NCI-H82 treated with DMSO at 0.1 percent for 48 hours (cell line): ENCODE results near the gene RC3H2.
A peak's percentile ranks its signal among the peaks of the same experiment; 100 is the strongest.
"Not testable (repeated sequence)": the region's sequence is repeated elsewhere in the genome, so short reads cannot be mapped to it uniquely, and the experiment has no call there.

Experiments
- DNase-seq: peaks from one replicate; lab custom pipeline; 2025; ENCODE audit not compliant: unreplicated experiment; lab: John Stamatoyannopoulos, UW

The RC3H2 gene

GRCh38 chr9:122848256-122848943, 56.8 kb downstream of the RC3H2 start:
- DNase-seq, result no peak

DNA sequence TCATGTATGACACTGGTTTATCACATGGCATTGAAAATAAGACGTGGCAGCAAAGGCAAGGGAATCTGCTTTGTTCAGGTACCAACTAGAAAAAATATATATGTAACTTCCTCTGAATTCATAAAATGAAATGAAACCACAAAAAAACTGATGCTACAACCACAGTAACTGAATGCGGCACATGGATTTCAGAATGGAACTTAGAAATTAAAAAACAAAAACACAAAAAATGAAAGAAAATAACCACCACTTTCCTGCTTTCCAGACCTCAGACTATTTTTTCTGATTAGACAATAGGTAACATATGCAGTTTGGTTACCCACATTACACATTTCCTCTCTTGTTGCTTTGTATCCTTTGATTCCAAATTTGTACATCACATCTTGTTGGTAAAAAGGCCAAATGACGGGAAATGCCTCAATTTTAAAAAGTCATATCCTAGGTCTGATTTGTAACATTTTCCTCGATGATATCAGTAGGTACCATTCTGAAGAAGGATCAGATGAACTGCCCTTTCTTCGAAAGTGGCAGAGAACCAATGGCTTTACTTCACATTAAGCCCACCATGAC, 58.7 kb downstream of the RC3H2 start:
- no peak for DNase-seq

DNA sequence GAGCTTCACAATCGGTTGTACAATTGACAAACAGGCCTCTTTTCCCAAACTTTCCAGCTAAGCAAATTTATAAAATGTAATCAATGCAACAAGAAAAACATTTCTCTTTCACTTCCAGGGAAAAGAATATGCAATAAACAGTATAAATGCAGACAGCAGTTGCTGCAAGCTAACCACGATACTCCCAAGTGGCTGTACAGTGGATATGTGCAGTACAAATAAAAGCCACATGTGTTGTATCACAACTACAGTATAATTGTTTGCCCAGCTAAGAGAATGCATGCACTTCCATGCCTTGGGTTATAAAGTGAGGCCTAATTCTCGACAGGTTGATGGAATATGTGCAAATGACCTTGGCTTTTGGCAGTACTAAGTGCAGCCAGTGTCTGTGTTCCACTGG, 60.0 kb downstream of the RC3H2 start:
- DNase-seq, result no peak

DNA sequence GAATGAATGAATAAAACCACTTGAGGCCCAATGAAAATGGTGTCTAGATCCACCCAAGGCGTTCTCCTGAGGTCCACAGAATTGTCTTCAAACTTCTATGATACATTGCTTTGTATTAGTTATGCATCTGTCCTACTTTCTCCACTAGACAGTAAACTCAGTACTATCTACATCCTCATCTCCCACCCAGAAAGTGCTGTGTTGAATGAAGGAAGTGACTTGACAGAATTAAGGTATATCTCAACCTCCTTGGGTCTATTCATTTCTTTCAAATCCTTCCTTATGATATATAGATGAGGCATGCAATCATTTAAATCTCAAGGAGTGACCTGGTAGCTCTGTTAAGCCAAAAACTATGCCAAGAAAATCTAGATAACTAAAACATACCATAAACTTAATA, 61.0 kb downstream of the RC3H2 start:
- no peak for DNase-seq

DNA sequence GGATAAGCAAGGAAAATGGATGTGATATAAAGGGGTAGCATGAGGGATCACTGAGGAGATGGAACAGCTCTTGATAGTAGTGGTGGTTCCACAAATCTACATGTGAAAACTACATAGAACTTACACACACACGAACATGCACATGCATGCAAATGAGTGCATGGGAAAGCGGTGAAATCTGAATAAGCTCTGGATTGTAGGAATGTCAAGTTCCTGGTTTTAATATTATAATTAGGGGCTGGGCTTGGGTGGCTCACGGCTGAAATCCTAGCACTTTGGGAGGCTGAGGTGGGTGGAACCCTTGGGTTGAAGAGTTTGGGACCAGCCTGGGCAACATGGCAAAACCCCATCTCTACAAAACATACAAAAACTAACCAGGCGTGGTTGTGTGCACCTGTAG, 63.7 kb downstream of the RC3H2 start:
- DNase-seq, result no peak

GRCh38 chr9:122838441-122838840, 66.7 kb downstream of the RC3H2 start:
- DNase-seq, result not testable (repeated sequence)

GRCh38 chr9:122837266-122837850, 67.8 kb downstream of the RC3H2 start:
- no peak for DNase-seq

GRCh38 chr9:122835313-122835731, 69.8 kb downstream of the RC3H2 start:
- no peak for DNase-seq

DNA sequence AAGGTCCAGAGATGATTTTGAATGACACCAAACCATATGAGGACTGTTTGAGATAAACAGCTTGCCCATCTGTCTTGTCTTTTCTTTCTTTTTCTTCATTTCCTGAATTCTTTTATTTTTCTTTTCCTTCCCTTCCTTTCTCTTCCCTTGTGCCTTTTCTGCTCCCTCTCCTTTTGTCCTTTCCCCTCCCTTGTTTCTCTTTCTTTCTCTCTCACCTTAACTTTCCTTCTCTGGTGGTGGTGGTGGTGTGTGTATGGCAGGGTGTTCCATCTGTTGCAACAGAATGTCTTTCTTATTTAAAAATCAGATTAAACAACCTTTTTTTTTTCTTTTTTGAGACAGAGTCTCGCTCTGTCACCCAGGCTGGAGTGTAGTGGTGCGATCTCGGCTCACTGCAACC, 73.0 kb downstream of the RC3H2 start:
- no peak for DNase-seq

- not testable (repeated sequence) for DNase-seq
Observed at GRCh38 chr9:122828965-122829284, 76.2 kb downstream of the RC3H2 start.

DNA sequence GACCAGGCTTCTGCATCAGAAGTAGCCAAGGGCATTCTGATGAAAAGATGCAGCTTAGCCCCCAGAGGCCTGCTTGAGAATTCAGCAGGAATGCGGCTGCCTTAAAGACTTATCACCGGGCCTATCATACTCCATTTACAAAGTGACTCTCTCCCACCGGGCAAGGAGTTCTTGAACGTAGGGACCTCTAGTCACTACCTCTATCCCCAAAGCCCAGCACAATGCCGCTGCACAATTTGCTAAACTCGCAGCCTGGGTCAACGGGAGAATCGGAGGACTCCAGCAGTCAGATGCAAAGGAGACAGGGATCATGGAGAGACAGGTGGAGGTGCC, 77.4 kb downstream of the RC3H2 start:
- no peak for DNase-seq

- DNase-seq, result no peak
Observed at GRCh38 chr9:122822938-122823337, 82.2 kb downstream of the RC3H2 start.

- DNase-seq, result peak; percentile 54
Observed at GRCh38 chr9:122822056-122822455, 83.1 kb downstream of the RC3H2 start.

GRCh38 chr9:122821278-122821943, 83.7 kb downstream of the RC3H2 start:
- DNase-seq, result peak; percentile 54

DNA sequence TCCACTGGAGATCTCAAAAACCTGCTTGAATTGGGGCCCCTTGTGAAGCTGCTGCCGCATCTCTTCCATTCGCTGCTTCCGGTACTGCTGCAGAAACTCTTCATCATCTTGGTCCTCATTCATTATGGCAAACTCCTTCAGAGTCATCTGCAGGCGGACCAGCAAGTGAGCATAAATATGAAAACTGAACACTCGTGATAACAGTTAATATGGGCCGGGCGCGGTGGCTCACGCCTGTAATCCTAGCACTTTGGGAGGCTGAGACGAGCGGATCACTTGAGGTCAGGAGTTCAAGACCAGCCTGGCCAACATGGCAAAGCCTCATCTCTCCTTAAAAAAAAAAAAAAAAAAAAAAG, 84.7 kb downstream of the RC3H2 start:
- DNase-seq, result no peak

- no peak for DNase-seq
Observed at GRCh38 chr9:122819791-122820489, 85.2 kb downstream of the RC3H2 start.

DNA sequence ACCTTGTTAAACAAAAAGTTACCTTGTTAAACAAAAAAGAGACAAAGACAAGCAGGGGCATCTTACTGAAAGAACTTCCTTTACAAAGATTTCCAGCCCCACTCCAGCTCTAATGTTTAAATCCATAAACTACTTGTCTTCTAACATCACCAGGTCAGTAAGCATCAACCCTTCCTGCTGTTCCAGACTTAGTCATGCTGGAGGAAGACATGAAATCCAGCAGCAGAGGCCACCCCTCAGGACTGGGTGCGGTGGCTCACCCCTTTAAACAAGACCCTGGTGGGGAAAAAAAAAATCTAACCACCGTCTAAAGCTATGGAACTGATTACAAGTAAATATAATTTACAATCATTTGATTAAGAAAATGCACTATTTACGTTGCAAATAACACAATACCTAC, 85.8 kb downstream of the RC3H2 start:
- no peak for DNase-seq

GRCh38 chr9:122816163-122816867, 88.8 kb downstream of the RC3H2 start:
- no peak for DNase-seq

DNA sequence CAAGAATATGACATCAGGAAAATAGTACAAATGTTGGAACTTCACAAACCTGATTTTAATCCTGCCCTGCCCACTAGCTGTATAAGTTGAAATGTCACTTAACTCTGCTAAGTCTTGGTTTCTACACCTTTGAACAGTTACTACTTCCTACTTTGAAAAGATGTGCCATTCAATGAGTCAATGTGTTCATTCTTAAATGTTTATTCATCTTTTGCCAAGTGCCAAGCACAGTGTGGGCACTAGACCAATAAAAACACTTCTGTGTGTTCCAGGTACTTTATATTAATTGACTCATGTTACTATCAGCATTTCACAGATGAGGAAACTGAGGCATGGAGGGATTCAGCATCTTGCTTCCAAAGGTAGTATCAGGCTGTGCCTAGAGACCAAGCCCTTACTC, 89.6 kb downstream of the RC3H2 start:
- no peak for DNase-seq

GRCh38 chr9:122814545-122814944, 90.6 kb downstream of the RC3H2 start:
- no peak for DNase-seq

DNA sequence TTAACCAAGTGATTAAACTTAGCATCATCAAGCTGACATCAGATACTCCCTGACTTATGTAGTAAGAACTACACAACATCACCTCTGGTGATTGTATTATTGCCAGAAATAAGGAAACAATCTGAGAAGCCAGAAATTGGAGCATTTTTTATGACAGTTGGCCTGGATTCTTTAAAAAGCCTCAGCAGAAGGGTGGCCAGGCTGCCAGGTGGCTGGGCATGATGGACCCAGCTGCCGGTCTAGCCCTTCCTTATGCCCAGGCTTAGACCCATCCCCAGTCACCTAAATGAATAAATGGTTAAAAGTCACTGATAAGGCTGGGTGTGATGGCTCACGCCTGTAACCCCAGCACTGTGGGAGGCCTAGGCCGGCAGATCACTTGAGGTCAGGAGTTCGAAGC, 92.4 kb downstream of the RC3H2 start:
- no peak for DNase-seq
